Stimulated activated CD4-positive, alpha-beta T cell treated with anti-CD3 and anti-CD28 coated beads, TNF-alpha, amount 100 ng/mL, for 24 hours (primary cell): ENCODE results near the gene MAP2K3.

Experiments used
- DNase-seq, 3 experiments: peaks; one replicate each; pipeline ENCODE4 v3.0.0-alpha.2; 2020; ENCODE audit warnings: low read depth in 3 of 3

MAP2K3 gene

DNA sequence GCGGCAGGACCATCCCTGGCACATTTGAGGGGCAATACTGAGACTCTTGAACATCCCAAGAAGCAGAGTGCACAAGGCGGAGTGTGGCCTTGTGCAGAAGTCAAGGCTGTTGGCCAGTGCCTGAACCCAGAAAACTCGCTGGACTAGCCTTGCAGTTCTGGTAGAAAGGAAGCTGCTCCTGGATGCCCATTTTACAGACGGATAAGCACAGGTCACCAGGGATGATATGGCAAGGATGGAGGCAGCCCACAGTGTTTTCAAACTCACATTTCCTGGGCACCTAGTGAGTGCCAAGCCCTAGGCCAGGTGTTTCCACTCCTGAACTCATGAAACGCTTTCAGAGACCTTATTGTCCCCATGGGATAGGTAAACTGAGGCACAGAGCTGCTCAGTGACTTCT is 1.7 kb upstream of the MAP2K3 start:
- DNase-seq = no peak

DNA sequence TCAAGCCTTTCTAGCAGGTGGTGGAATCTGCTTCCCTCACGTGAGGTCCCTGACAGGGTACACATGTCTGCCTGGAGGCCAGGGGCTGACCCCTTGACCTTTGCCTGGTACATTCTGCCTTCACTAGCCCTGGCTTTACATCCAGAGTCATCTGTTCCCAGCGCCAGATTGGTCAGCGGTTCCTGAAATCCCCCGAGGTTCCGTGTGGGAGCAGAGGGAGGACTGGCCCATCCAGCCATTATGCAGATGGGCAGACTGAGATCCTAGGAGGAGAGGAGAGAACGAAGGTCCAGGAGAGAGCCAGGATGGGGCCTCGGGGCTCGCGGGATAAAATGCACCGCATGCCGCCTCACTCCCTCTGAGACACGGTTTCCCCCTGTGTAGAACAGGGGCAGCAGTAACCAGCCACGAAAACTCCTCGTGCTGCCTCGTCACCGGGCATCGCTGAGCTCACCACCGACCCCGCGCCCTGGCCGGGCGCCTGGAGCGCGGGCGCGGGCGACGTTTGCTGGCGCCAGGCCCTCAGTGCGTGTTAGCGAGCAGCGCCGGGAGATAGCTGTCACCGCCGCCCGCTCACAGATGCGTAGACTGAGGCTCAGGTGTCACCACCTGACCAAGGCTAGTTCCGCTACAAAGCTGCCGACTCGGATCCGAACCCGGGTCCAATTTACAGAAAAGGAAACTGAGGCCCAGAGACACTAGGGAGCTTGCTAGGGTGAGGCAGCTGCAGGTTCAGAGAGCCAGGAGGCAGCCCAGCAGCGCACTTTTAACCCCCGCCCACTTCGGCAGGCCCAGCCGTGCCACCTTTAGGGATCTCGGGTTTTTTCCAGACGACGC is 811 bp upstream of the MAP2K3 start:
- DNase-seq = no peak

DNA sequence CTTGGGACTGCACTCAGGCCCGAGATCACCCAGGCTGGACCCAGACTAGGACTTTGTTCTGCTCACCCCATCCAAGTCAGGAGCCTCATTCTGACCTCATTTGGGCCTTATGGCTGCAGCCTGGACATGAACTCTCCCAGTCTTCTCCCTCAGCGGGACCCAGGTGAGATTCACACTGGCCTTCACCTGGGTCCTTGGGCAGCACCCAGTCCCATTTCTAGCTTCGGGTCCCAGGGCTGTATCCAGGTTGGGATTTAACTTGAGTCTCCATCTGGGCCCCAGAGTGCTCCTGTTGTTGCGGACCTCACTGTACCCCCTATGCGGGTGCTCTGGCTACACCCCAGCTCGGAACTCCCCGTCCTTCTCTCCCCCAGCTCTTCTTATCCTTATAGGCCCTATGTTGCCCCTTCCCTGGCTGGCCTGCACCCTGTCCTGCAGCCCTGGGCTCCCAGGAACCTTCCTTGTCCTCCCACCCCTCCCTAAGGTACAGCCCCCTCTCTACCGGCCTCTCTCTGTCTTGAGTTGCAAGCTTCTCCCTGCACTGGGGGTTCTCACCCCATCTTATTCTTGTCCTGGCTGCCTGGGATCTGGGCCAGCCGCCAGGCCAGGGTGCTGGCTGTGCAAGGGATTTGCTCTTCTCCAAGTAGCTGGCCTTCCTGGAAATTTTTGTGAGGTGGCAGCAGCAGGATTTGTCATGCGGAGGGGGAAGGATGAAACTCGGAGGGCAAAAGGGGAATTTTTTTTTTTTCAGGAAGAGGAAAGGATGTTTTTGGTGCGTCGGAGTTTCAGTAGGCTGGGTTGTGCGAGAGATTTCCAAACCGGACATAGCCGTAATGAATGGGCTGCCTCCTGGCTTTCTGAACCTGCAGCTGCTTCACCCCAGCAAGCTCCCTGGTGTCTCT is 904 bp downstream of the MAP2K3 start:
- DNase-seq = no peak

DNA sequence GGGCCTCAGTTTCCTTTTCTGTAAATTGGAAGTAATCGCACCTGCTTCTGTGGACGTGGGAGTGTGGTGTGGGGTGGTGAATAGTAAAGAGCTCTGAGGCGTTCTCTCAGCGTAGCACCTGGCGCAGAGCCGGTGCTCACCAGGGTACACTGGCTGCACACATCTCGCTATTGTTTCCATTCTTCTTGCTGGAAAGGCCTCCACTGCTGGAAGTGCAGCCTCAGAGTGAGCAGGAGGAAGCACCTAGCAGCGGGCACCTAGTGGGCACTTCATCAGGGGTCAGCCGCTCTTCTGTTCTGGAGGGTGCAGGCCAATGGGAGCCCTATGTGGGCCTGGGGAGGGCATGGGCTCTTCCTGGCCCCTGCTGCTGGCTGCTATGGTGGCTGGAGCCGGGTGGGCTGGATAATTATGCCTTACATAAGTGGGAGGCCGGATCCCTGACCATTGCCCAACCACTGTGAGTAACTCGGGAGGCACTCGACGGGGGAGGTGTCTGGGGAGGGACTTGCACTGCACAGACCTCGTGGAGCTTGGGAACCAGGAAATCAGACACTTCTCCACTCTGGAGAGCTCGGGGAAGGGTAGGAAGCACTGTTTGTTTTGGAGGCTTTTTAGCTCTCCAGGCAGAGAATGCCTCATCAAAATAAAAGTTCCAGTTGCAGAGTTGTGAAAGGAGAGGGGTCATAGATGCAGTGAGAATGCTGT is 1.7 kb downstream of the MAP2K3 start:
- DNase-seq = no peak

DNA sequence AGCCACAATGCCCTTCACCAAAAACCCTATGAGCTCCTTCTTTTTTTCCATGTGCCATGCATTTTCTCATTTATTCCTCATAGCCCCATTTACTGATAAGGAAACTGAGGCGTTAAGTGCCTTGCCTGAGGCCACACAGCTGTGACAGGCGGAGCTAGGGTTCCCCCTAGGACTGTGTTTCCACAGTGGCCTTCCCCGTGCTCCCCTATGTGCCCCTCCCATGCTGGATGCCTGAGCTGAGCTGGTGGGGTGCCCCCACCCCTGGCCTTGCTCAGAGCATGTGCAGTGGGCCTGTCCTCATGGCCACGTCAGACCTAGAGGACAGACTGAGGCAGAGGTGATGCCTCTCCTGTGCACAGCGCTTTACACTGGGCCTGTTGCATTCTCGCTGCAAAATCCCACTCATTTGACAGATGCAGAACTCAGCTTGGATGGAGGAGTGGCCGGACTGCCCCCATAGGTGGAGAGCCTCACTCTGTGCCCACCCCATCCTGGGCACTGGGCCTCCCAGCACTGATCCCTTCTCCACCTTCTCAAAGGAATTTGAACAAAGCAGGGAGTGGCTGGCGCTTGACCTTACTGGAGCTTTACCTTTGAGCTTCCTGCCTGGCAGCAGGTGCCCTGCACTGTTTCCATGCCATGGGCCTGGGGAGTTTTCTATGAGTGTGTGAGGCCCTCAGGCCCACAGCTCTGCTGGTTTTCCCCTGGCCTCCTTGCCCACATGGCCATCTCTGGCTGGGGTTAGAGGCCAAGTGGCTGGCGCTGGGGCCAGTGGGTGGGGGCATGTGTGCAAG is 2.6 kb downstream of the MAP2K3 start:
- DNase-seq = peak in 1 of 3 experiments; percentile 52

DNA sequence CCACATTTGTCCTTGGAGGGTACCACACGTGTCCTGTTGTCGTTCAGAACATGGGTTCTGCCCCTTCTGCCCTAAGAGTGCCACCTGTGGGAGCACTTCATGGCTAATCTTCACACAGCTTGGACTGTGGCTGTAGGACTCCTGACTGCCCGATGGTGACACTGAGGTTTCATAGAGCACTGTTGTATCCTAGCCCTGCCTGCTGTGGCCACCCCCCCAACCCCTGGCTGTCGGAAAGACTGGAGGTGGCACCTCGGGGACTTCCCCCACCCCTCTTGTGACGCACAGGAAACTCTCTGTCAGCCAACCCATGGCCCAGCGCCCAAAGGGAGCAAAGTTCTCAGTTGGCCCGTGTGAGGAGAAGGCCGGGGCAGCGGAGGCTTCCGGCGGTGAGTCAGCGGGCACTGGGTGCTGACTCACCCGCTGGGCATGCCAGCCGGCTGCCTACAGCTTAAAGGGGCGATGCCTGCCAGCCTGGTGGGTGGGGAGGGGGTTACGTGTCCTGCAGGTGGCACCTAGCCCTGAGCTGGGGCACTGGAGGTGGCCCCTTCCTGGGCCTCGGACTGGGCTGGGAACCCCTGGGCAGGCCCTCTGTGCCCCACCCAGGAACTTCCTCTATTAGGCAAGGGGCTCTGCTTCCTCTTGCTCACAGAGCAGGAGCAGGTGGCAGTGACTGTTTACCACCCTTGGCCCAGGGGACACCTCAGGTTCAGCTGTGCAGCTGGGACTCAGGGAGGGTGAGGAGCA is 3.4 kb downstream of the MAP2K3 start:
- peak; percentile 92 to 97 (median 95) for DNase-seq

DNA sequence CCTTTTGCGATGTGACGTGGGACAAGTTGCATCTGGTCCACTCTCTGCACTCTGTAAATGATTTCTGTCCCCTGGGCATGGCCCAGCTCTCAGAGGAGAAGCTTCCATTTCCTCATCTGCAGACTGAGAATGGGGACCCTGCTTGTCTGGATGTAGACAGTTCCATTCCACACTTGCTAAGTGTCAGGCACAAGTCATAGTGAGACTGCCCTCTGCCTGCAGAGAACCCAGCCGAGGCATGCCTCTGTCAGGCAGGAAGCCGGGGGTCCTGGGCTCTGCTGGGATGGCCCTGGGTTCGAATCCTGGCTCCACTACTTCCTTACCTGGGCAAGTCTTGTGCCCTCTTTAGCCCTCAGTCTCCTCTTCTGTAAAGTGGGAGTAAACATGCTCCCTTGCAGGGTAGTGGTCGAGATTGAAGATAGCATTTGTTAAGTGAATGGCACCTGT is 4.1 kb downstream of the MAP2K3 start:
- peak in 1 of 3 experiments; percentile 50 for DNase-seq

DNA sequence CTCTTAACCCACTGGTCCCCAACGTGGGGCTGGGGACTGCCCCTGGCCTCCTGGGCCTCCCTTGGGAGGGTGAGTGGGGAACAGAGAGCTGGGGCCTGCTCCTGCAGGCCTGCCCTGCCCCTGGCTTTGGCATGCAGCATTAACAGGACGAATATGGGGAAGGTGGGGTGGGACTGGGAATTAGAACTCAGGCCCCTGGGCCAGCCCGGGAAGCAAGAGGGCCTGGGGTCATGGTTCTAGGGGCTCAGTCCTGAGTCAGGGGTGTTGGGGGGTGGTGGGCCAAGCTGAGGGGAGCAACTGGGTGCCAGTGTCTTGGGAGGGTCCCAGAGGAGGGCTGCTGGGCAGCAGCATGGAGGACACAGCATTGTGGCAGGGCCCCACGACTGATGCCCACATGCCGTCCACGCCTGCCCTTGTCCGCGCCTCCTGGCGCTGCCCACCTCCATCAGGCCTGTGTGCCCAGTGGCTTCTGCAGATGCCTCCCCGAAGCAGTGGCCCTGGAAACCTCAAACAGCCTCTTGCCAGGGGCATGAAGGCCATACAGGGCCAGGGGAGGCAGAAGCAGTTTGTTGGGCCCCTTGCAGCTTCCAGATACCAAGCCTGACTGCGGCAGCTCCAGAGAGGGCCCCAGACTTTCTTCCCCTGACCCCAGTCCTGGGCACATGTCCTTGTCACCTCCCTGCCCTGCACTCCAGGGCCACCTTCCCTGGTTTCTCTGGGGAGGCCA is 4.8 kb downstream of the MAP2K3 start:
- DNase-seq = no peak

DNA sequence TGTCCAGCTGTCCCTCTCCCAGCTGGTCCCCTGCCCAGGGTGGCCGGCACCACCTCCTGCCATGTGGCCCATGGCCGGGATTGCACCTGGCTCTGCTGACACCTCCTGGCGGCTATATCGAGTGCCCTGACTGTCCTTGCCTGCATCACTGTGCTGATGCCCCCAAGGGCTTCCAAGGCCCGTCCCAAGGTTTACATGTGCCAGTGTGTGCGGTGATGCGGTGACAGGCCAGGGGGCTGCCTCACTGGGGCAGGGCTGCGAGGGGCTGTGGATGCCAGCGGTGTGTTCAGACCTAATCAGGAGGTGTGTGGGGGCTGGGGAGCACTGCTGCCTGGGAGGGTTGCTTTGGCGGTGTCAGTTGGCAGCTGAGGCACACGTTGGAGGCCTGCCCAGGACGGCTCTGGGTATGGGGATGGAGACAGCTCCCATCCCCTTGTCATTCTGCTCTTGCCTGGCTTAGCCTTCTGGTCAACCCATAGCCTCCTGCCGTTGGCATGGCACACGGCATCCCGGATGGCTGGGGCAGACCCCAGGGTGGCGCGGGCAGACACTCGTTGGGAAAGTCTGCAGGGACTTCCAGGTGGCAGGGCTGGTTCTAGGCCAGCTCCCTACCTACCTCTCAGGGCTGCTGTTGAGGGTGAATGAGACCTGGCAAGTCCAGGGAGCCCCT is 5.5 kb downstream of the MAP2K3 start:
- DNase-seq = no peak

DNA sequence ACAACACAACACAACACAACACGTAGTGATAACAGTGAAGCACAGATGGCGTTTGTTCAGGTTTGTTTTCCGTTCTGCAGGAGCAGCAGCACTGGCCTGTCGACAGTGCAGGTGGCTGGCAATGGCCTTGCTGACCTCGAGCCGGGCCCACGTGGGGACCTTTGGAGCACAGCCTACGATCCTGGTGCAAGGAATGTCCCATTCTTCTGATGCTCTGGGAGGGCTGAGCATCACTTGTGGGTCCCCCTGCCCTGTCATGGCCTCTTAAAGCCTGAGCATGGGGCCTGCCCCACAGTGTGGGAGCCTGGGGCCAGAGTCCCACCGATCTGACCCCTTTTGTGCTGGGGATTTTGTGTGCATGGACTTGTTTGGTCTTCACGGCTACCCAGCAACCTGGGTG is 6.8 kb downstream of the MAP2K3 start:
- no peak for DNase-seq

DNA sequence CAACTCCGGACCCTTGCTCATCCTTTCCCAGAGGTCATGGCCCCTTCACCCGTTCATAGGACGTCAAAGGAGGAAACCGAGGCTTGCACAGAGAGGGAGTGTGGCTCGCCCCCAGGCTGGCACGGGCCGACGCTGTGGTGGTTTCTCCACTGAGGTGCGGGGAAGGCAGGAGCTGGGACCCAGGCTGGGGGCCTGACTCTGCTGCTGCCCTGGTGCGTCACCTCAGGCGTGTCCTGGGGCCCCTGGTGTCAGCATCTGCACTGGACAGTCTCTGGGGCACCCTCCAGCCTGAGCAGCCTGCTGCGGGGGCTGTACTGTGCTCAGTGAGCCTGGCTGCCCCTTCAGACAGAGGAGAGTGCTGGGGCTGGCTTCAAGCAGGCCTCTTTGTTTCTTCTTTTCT is 7.4 kb downstream of the MAP2K3 start:
- no peak for DNase-seq

DNA sequence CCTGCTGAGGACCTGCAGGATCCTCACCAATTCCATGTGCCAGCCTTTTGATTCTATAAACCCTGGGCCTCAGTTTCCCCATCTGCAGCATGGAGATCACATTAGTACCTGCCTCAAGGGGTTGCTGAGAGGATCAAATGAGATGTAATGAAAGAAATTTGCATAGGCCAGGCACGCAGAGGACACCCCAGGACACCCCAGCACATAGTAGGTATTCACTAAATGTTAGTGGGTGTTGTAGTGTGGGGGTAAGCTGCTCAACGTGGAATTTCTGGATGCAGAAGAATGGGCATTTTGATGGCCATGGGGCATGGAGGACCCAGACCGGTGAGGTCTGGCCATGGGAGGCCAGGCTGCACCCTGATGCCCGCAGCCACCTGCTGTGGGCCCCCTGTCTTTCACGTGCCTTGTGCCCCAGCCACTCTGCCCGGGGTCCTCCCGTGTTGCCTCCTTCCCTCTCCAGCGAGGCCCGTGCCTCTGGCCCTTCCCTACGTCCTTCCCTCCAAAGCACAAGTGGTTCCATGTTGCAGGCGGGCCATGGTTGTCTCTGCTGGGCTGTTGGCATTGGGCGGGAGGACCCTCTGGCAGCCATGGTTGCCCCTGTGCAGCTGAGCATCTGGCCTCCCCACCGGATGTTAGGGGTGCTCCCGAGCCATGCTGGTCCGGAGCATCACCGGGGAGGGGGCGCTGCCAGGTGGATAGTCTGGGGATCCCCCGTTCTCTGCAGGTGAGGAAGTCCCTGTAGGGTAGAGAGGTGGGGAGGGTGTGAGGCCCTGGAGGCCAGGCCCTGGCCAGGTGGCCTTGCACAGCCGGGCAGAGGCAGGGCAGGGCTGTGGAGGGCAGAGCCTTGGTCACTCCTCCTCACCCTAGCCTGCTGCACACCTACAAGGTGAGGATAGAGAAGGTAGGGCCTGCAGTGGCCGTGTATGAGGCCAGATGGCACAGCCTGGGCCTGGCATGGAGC is 8.6 kb downstream of the MAP2K3 start:
- no peak for DNase-seq

DNA sequence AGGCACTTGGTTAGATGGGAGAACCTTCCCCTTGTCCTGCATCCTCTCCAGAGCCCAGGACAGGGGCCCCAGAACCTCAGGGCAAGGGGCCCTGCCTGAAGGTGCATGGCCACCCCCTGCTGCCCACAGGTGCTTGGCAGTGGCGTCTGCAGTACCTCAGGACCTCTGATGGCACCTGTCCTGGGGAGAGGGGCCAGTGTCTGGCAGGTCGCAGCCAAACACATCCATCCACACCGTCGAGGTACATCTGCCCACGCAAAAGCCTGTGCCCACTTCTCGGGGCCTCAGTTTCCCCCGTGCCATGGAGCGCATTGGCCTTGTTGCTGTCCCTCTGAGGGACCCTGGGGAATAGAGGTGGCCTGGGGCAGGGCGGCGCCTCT is 9.3 kb downstream of the MAP2K3 start:
- no peak for DNase-seq

DNA sequence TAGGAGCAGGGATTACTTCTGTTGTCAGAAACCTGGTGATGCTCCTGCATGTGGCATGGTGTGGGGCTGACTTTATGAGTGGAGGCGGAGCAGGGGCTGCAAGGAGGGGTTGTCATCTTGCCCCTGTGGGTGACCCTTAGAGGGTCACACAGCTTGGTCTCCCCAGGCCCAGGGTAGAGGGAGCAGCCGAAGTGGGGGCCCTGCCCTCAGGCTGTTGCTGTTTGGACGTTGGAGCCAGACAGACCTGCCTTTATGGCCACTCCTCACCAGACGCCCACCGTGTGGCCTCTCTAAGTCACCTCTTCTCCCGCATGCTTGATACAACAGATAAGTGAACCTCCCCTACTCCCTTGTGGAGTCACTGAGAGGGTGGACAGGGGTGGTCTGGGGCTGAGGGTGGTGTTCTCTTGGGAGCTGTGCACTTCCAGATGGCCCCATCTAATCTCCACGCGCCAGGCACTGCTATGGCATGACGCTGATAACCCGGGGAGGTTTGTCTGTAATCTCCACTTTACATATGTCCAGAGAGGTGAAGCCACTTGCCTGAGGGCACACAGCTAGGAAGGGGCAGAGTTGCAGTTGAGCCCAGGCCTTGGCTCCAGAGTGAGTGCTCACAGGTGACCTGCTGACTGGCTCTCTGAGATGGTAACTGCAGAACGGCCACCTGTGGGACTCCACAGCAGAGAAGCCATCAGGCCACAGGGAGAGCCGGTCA is 10.0 kb downstream of the MAP2K3 start:
- DNase-seq = no peak

DNA sequence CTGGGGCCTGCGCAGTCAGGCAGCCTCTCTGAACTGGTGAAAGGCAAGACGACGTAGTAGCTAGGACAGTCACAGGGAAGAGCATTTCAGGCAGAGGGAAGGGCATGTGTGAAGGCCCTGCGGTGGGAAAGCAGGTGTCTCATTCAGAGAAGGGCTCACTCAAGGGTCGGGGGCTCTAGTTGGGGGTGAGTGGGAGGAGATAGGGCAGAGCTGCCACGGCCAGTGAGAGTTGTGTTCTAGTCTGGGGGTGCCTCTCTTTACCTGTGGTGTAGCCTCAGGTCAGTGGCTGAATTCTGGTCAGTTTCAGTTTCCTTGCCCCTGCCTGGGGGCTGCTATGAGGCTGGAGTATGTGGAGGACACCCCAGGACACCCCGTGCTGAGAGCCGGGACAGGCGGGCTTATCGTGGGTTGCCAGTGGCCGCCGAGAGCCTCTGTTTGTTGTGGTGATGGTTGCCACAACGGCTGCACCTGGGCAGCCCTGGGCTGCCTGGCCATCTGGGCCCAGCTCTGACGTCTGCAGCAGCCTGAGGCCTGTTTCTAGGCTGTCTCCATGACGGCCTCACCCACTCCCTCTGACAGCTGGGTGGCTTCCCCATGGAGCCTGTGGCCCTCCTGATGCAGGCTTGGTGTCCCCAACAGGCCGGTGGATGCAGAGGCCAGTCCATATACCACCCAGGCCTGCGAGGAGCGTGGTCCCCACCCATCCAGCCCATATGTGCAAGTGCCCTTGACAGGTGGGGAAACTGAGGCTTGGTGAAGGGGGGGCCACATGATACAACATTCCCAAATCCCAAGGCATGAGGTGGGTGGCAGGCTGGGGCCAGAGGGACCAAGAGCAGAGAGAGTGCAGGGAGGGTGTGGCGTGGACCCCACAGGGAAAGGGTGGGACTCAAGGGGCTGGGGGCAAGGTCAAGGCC is 10.8 kb downstream of the MAP2K3 start:
- DNase-seq = no peak
